K562 (cell line): ENCODE data around the gene NAB1. TPM values are rescaled to one million over a fixed set of nuclear protein-coding genes. Genes with fewer than 3 reads are reported as not detected.

Experiments used
- ARHGAP35 ChIP-seq: fragments of 450-650 bp; IDR thresholded peaks from 2 replicates; pipeline ENCODE4 v1.6.1; 2018; ENCODE audit not compliant: partially characterized antibody
- CCAR2 ChIP-seq: fragments of 200-400 bp; formaldehyde crosslinking; IDR thresholded peaks from 2 replicates; pipeline ENCODE4 v1.6.1; 2017; ENCODE audit warnings: mild to moderate bottlenecking, low read depth, low read length
- EWSR1 ChIP-seq: fragments of 450-650 bp; IDR thresholded peaks from 2 replicates; pipeline ENCODE4 v1.6.1; 2018; ENCODE audit warnings: borderline replicate concordance, mild to moderate bottlenecking, low read depth, moderate library complexity; ENCODE audit not compliant: partially characterized antibody
- FOXM1 ChIP-seq, 2 experiments: fragments of 450-650 bp in 1 of 2; sonication (generic) in 1 of 2; formaldehyde crosslinking in 1 of 2; IDR thresholded peaks; 2 replicates each; pipeline versions ENCODE4 v1.6.1 to v1.9.0; 2017 to 2022; ENCODE audit warnings: low read depth in 2 of 2, mild to moderate bottlenecking in 2 of 2, missing genetic modification reagents in 1 of 2, moderate library complexity in 1 of 2
- FUS ChIP-seq: fragments of 200-400 bp; formaldehyde crosslinking; optimal IDR thresholded peaks from 2 replicates; pipeline ENCODE3; 2017; ENCODE audit warnings: low read depth, low read length
- GATAD2A ChIP-seq: fragments of 450-650 bp; IDR thresholded peaks from 2 replicates; pipeline ENCODE4 v1.6.1; 2017
- HDAC8 ChIP-seq: fragments of 450-650 bp; IDR thresholded peaks from 2 replicates; pipeline ENCODE4 v1.6.1; 2016; ENCODE audit warnings: mild to moderate bottlenecking, missing genetic modification characterization, moderate library complexity, missing compliant biosample characterization
- JUNB ChIP-seq: fragments of 450-650 bp; formaldehyde crosslinking; conservative IDR thresholded peaks from 2 replicates; pipeline ENCODE4 v1.4.0; 2020; ENCODE audit warnings: mild to moderate bottlenecking
- KDM5B ChIP-seq: fragments of 200-600 bp; sonication (generic); IDR thresholded peaks from 2 replicates; pipeline ENCODE4 v1.6.1; 2012; ENCODE audit warnings: low read depth, mild to moderate bottlenecking, moderate library complexity, low read length, control low read depth, inconsistent platforms; ENCODE audit not compliant: insufficient replicate concordance
- KHSRP ChIP-seq: fragments of 450-650 bp; IDR thresholded peaks from 2 replicates; pipeline ENCODE4 v1.6.1; 2017
- MAZ ChIP-seq, 2 experiments: fragments of 450-650 bp in 1 of 2; sonication (generic) in 1 of 2; formaldehyde crosslinking; IDR thresholded peaks in 1 of 2; conservative IDR thresholded peaks in 1 of 2; 2 replicates each; pipeline versions ENCODE4 v1.4.0 to v1.5.0; 2020; ENCODE audit warnings: mild to moderate bottlenecking in 1 of 2, missing genetic modification reagents in 1 of 2
- RB1 ChIP-seq: fragments of 450-650 bp; IDR thresholded peaks from 2 replicates; pipeline ENCODE4 v1.6.1; 2017; ENCODE audit warnings: low read depth, mild to moderate bottlenecking
- SMARCA5 ChIP-seq: fragments of 450-650 bp; IDR thresholded peaks from 2 replicates; pipeline ENCODE4 v1.6.1; 2016
- ZFX ChIP-seq: sonication (generic); formaldehyde crosslinking; IDR thresholded peaks from 2 replicates; pipeline ENCODE4 v1.8.0; 2022; ENCODE audit warnings: mild to moderate bottlenecking, missing genetic modification reagents, moderate library complexity
- ZNF282 ChIP-seq: sonication (generic); formaldehyde crosslinking; IDR thresholded peaks from 2 replicates; pipeline ENCODE4 v1.8.1; 2023; ENCODE audit warnings: missing genetic modification reagents
- polyA plus RNA-seq, 8 experiments: library from polyadenylated mRNA; depleted of rRNA in 4 of 8; stranded (reverse) in 5 of 8; unstranded in 3 of 8; fragments of >200 nt; fragmentation: Nextera tagmentation in 2 of 8; fragmentation: Illumina TruSeq in 1 of 8; extraction: Ambion mirVana in 2 of 8; extraction: Trizol in 1 of 8; gene quantifications; 2 replicates each; pipeline versions ENCODE4 v1.2.1 to v1.2.3, GENCODE V29; 2011 to 2014; ENCODE audit warnings: inconsistent platforms in 1 of 8, missing spikeins in 1 of 8
- total RNA-seq, 7 experiments: library from RNA; depleted of rRNA in 6 of 7; stranded (reverse); fragments of >200 nt in 6 of 7; fragmentation: Illumina TruSeq in 2 of 7; extraction: Trizol in 2 of 7; gene quantifications; 2 replicates each; pipeline versions ENCODE4 v1.2.1 to v1.2.3, GENCODE V29; 2011 to 2021; ENCODE audit warnings: low replicate concordance in 1 of 7
- TF ChIP-seq, protein P1 (sequence below): sonication (generic); formaldehyde crosslinking; IDR thresholded peaks from 2 replicates; pipeline ENCODE4 v1.8.0; 2022; ENCODE audit warnings: mild to moderate bottlenecking, missing genetic modification reagents, borderline replicate concordance
- TF ChIP-seq, protein P2 (sequence below): sonication (generic); formaldehyde crosslinking; IDR thresholded peaks from 2 replicates; pipeline ENCODE4 v1.8.1; 2023; ENCODE audit warnings: missing genetic modification reagents, mild to moderate bottlenecking, borderline replicate concordance
- TF ChIP-seq, protein P3 (sequence below): fragments of 200-800 bp; sonication (Bioruptor generic); IDR thresholded peaks from 2 replicates; pipeline ENCODE4 v1.6.1; 2017; ENCODE audit warnings: missing genetic modification characterization, missing compliant biosample characterization
- TF ChIP-seq, protein P4 (sequence below): fragments of 450-650 bp; IDR thresholded peaks from 2 replicates; pipeline ENCODE4 v1.6.1; 2016; ENCODE audit warnings: low read depth, mild to moderate bottlenecking, moderate library complexity

Gene NAB1
- total and polyA plus RNA-seq, 9 of the 15 experiments (the other 6 are each of a cell fraction or from before 2014, with no cell fraction given), result 3.1 to 23.0 (median 16.3) TPM

DNA sequence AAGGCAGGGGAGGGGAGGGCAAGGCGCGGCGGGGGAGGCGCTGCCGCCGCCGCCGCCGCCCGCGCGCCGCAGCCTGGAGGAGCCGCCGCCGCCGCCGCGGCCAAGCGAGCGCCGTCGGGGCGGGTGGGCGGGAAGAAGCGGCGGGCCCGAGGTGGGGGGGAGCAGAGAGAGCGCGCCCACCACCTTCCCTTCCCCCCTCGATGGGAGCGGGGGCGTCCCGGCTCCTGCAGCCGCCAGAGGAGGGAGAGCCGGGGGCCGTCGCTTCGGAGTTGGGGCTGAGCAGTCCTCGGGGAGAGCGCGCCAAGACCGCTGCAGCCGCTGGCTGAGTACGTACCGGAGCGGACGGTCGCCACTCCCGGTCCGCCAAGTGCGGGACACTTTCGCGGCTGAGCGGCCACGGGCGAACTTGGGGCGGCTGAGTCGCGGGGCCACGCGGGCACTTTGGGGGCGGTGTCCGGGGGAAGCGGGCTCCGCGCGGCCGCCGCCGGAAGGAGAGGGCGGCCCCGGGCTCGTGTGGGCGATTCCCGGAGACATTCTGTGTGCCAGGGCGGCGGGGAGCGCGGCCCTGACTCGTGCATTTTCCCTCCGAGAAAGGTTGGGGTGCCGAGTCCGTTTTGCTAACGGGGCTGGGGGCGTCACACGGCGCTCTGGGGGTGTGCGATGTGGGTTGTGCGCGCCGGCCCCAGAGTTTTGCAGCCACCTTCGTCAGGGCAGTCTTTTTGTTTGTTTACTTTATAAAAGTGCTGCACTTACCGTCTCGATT lies at the start of gene NAB1 (continued):
- TF ChIP-seq KDM5B (peak; percentile 40), JUNB (CRISPR knock-in tag) (no peak), CCAR2 (no peak), ZFX (peak; percentile 55), EWSR1 (no peak), GATAD2A (no peak), ZNF282 (CRISPR knock-in tag) (no peak), FOXM1 (IDR thresholded peaks at IDR 0.05; ENCODE audit: low read depth) (no peak), FOXM1 (CRISPR knock-in tag; IDR thresholded peaks at IDR 0.05; ENCODE audit: low read depth) (no peak), SMARCA5 (no peak), ARHGAP35 (no peak), FUS (peak; percentile 67), HDAC8 (tag) (no peak), MAZ (CRISPR knock-in tag; conservative IDR thresholded peaks at IDR 0.05 in 1 of 2, IDR thresholded peaks at IDR 0.05 in 1 of 2) (no peak; a peak in 1 of 4 replicates), RB1 (no peak), KHSRP (no peak)
- TF ChIP-seq, protein P1, sequence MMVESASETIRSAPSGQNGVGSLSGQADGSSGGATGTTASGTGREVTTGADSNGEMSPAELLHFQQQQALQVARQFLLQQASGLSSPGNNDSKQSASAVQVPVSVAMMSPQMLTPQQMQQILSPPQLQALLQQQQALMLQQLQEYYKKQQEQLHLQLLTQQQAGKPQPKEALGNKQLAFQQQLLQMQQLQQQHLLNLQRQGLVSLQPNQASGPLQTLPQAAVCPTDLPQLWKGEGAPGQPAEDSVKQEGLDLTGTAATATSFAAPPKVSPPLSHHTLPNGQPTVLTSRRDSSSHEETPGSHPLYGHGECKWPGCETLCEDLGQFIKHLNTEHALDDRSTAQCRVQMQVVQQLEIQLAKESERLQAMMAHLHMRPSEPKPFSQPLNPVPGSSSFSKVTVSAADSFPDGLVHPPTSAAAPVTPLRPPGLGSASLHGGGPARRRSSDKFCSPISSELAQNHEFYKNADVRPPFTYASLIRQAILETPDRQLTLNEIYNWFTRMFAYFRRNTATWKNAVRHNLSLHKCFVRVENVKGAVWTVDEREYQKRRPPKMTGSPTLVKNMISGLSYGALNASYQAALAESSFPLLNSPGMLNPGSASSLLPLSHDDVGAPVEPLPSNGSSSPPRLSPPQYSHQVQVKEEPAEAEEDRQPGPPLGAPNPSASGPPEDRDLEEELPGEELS (CRISPR knock-in tag), result no peak
- TF ChIP-seq, protein P2, sequence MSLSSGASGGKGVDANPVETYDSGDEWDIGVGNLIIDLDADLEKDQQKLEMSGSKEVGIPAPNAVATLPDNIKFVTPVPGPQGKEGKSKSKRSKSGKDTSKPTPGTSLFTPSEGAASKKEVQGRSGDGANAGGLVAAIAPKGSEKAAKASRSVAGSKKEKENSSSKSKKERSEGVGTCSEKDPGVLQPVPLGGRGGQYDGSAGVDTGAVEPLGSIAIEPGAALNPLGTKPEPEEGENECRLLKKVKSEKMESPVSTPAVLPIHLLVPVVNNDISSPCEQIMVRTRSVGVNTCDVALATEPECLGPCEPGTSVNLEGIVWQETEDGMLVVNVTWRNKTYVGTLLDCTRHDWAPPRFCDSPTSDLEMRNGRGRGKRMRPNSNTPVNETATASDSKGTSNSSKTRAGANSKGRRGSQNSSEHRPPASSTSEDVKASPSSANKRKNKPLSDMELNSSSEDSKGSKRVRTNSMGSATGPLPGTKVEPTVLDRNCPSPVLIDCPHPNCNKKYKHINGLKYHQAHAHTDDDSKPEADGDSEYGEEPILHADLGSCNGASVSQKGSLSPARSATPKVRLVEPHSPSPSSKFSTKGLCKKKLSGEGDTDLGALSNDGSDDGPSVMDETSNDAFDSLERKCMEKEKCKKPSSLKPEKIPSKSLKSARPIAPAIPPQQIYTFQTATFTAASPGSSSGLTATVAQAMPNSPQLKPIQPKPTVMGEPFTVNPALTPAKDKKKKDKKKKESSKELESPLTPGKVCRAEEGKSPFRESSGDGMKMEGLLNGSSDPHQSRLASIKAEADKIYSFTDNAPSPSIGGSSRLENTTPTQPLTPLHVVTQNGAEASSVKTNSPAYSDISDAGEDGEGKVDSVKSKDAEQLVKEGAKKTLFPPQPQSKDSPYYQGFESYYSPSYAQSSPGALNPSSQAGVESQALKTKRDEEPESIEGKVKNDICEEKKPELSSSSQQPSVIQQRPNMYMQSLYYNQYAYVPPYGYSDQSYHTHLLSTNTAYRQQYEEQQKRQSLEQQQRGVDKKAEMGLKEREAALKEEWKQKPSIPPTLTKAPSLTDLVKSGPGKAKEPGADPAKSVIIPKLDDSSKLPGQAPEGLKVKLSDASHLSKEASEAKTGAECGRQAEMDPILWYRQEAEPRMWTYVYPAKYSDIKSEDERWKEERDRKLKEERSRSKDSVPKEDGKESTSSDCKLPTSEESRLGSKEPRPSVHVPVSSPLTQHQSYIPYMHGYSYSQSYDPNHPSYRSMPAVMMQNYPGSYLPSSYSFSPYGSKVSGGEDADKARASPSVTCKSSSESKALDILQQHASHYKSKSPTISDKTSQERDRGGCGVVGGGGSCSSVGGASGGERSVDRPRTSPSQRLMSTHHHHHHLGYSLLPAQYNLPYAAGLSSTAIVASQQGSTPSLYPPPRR (CRISPR knock-in tag), result no peak
- TF ChIP-seq, protein P3, sequence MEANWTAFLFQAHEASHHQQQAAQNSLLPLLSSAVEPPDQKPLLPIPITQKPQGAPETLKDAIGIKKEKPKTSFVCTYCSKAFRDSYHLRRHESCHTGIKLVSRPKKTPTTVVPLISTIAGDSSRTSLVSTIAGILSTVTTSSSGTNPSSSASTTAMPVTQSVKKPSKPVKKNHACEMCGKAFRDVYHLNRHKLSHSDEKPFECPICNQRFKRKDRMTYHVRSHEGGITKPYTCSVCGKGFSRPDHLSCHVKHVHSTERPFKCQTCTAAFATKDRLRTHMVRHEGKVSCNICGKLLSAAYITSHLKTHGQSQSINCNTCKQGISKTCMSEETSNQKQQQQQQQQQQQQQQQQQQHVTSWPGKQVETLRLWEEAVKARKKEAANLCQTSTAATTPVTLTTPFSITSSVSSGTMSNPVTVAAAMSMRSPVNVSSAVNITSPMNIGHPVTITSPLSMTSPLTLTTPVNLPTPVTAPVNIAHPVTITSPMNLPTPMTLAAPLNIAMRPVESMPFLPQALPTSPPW (CRISPR knock-in tag), result peak; percentile 66
- TF ChIP-seq, protein P4, sequence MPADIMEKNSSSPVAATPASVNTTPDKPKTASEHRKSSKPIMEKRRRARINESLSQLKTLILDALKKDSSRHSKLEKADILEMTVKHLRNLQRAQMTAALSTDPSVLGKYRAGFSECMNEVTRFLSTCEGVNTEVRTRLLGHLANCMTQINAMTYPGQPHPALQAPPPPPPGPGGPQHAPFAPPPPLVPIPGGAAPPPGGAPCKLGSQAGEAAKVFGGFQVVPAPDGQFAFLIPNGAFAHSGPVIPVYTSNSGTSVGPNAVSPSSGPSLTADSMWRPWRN, result no peak
